GM23248 (cell line): ENCODE data around the gene ALK.

Experiments
- EZH2 ChIP-seq: fragments of 200-600 bp; sonication (generic); IDR thresholded peaks from 2 replicates; pipeline ENCODE4 v1.6.1; 2018; ENCODE audit warnings: antibody characterized with exemption, mild to moderate bottlenecking; ENCODE audit not compliant: insufficient read depth, poor library complexity, severe bottlenecking
- EZH2phosphoT487 ChIP-seq: fragments of 200-600 bp; sonication (generic); IDR thresholded peaks from 2 replicates; pipeline ENCODE4 v1.6.1; 2018; ENCODE audit warnings: antibody characterized with exemption, moderate library complexity, mild to moderate bottlenecking, low read depth; ENCODE audit not compliant: insufficient read depth

DNA sequence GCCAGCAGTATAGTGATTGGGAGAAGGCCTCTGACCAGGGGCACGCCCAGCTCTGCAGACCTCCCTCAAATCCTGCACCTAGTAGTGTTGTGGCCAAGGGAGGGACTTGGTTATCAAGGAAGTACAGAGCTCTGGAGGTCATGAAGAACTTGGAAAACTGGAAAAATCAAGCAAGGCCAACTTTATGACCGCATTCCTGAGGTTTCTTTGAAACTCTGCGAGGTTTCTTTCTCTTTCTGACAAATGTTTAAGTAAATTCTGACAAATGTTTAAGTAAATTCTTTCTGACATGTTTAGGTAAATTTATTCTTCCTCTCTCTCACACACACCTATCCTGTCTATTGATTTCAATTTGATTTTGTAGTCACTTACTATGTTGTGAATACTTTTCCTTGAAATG is 775.2 kb downstream of the ALK start:
- TF ChIP-seq EZH2 (no peak), EZH2phosphoT487 (no peak)
